ENCODE results near the gene CCNA2. TPM values are rescaled to one million over a fixed set of nuclear protein-coding genes. Genes with fewer than 3 reads are reported as not detected.
A peak's percentile ranks its signal among the peaks of the same experiment; 100 is the strongest.

CCNA2 gene
- total and polyA plus RNA-seq, 4 donors: 1.4 to 8.8 (median 1.8) TPM

DNA sequence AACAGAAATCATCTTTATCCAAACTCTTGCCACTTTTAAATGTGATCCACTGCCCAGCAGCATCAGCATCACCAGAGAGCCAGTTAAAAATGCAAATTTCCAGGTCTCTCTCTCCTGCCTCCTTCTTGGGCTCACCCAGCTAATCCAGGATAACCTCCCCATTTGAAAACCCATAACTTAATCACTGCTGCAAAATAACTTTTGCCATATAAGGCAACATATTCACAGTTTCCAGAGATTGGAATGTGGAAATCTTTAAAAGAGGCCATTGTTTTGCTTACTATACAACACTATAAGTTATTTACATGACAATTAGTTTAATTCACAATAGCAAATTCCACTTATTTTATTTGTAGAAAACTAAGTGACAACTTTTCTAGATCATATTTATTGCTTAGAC, 27.4 kb downstream of the CCNA2 start:
- Histone ChIP-seq H3K9me3 (ENCODE audit: control insufficient read depth in 4 of 4, insufficient read depth in 3 of 4, low read length in 3 of 4) (no peaks in the 10 kb centered on the region), H3K9ac (ENCODE audit: insufficient read depth in 1 of 2, low read length in 2 of 2) (peak overlapping the region in 1 of 2 donors; percentile 3), H3K27ac (ENCODE audit: low read depth in 1 of 2, low read length in 1 of 2) (no peak overlapping the region), H3K36me3 (ENCODE audit: control insufficient read depth in 4 of 4, insufficient read depth in 4 of 4, low read length in 4 of 4) (no peaks in the 10 kb centered on the region), H3K27me3 (ENCODE audit: control insufficient read depth in 3 of 3, insufficient read depth in 3 of 3, low read length in 2 of 3) (no peaks in the 10 kb centered on the region), H3K4me1 (ENCODE audit: control insufficient read depth in 5 of 5, insufficient read depth in 5 of 5, low read length in 5 of 5) (peaks cover 0 to 16% (median 0%) of the 10 kb centered on the region in 5 donors), H3K4me3 (no peak overlapping the region)
- TF ChIP-seq, protein P1, sequence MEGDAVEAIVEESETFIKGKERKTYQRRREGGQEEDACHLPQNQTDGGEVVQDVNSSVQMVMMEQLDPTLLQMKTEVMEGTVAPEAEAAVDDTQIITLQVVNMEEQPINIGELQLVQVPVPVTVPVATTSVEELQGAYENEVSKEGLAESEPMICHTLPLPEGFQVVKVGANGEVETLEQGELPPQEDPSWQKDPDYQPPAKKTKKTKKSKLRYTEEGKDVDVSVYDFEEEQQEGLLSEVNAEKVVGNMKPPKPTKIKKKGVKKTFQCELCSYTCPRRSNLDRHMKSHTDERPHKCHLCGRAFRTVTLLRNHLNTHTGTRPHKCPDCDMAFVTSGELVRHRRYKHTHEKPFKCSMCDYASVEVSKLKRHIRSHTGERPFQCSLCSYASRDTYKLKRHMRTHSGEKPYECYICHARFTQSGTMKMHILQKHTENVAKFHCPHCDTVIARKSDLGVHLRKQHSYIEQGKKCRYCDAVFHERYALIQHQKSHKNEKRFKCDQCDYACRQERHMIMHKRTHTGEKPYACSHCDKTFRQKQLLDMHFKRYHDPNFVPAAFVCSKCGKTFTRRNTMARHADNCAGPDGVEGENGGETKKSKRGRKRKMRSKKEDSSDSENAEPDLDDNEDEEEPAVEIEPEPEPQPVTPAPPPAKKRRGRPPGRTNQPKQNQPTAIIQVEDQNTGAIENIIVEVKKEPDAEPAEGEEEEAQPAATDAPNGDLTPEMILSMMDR (IDR thresholded peaks at IDR 0.05; ENCODE audit: control extremely low read depth, extremely low read depth): no peak
- no peak for DNase-seq
- no peak for ATAC-seq (ENCODE audit: insufficient read depth, low FRiP score)

DNA sequence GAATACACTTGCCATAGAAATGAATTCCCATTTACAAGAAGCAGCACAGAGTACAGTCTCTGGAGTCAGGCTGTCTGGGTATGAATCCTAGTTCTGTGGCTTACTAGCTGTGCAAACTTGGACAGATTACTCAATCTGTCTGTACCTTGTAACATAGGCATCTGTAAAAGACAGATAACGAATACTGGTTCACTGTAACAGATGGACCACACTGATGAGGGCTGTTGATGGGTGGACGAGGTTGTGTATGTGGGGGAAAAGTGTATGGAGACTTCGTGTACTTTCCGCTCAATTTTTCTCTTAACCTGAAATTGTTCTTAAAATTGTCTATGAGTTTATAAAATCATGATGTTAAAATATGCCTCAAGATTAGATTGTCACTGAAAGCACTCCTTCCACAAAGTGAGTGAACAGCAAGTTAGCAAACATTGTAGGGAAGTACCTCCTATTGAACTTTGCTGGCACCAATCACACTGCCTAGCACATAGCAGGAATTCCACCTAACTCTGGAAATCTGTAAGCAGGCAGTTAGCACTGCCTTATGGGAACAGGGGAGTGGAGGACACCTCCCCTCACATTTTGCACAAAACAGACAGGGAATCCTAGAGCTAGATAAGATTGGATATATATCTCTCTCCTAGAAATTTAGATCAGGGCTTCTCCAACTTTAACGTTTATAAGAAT, 29.0 kb downstream of the CCNA2 start:
- Histone ChIP-seq H3K9me3 (ENCODE audit: control insufficient read depth in 4 of 4, insufficient read depth in 3 of 4, low read length in 3 of 4) (no peaks in the 10 kb centered on the region), H3K4me3 (no peak overlapping the region), H3K4me1 (ENCODE audit: control insufficient read depth in 5 of 5, insufficient read depth in 5 of 5, low read length in 5 of 5) (peaks cover 0 to 11% (median 0%) of the 10 kb centered on the region in 5 donors), H3K27ac (ENCODE audit: low read depth in 1 of 2, low read length in 1 of 2) (no peak overlapping the region), H3K27me3 (ENCODE audit: control insufficient read depth in 3 of 3, insufficient read depth in 3 of 3, low read length in 2 of 3) (no peaks in the 10 kb centered on the region), H3K36me3 (ENCODE audit: control insufficient read depth in 4 of 4, insufficient read depth in 4 of 4, low read length in 4 of 4) (no peaks in the 10 kb centered on the region), H3K9ac (ENCODE audit: insufficient read depth in 1 of 2, low read length in 2 of 2) (no peak overlapping the region)
- TF ChIP-seq, protein P1 (IDR thresholded peaks at IDR 0.05; ENCODE audit: control extremely low read depth, extremely low read depth): no peak
- peak in 2 of 3 donors; percentile 26 to 58 for DNase-seq
- WGBS, 2 donors: 62 to 79% methylated on average over 5 of the region's 5 CpGs
- no peak for ATAC-seq (ENCODE audit: insufficient read depth, low FRiP score)

DNA sequence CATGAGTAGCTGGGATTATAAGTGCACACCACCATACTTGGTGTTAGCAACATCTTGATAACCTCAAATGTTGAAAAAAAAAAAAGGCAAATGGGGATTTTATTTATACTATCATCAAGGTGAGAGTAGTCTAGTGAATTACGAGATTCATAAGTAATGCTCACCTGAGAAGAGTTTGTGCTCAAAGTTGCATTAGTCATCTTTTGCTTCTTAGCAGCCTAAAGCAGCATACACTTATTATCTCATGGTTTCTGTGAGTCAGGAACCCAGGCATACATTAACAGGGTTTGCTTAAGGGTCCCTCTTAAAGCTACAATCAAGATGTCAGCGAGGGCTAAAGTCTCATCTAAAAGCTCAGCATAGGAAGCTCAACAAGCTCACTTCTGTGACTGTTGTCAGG, 30.7 kb downstream of the CCNA2 start:
- TF ChIP-seq, protein P1 (IDR thresholded peaks at IDR 0.05; ENCODE audit: control extremely low read depth, extremely low read depth): no peak
- Histone ChIP-seq H3K9ac (ENCODE audit: insufficient read depth in 1 of 2, low read length in 2 of 2) (no peak overlapping the region), H3K36me3 (ENCODE audit: control insufficient read depth in 4 of 4, insufficient read depth in 4 of 4, low read length in 4 of 4) (no peaks in the 10 kb centered on the region), H3K4me3 (no peak overlapping the region), H3K4me1 (ENCODE audit: control insufficient read depth in 5 of 5, insufficient read depth in 5 of 5, low read length in 5 of 5) (peaks cover 0 to 11% (median 0%) of the 10 kb centered on the region in 5 donors), H3K27me3 (ENCODE audit: control insufficient read depth in 3 of 3, insufficient read depth in 3 of 3, low read length in 2 of 3) (no peaks in the 10 kb centered on the region), H3K27ac (ENCODE audit: low read depth in 1 of 2, low read length in 1 of 2) (no peak overlapping the region), H3K9me3 (ENCODE audit: control insufficient read depth in 4 of 4, insufficient read depth in 3 of 4, low read length in 3 of 4) (no peaks in the 10 kb centered on the region)
- WGBS, 2 donors: 91 to 96% methylated on average over 2 of the region's 2 CpGs
- ATAC-seq (ENCODE audit: insufficient read depth, low FRiP score) (no peak), DNase-seq (no peak)

DNA sequence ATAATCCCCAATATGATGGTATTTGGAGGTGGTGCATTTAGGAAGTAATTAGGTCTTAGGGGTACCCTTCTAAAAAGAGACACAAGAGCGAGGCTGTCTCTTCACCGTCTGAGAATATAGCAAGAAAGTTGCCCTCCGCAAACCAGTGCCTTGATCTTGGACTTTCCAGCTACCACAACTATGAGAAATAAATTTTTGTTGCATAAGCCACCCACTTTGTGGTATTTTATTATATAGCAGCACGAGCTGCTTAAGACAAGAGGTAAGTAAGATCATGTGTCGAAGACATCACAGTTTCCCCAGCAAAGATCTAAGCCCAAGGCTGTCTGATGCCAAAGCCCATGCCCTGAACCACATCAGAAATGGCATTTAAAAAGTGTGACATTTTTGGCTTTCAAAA, 32.2 kb downstream of the CCNA2 start:
- Histone ChIP-seq H3K9me3 (ENCODE audit: control insufficient read depth in 4 of 4, insufficient read depth in 3 of 4, low read length in 3 of 4) (no peaks in the 10 kb centered on the region), H3K9ac (ENCODE audit: insufficient read depth in 1 of 2, low read length in 2 of 2) (no peak overlapping the region), H3K27me3 (ENCODE audit: control insufficient read depth in 3 of 3, insufficient read depth in 3 of 3, low read length in 2 of 3) (no peaks in the 10 kb centered on the region), H3K4me3 (no peak overlapping the region), H3K27ac (ENCODE audit: low read depth in 1 of 2, low read length in 1 of 2) (no peak overlapping the region), H3K4me1 (ENCODE audit: control insufficient read depth in 5 of 5, insufficient read depth in 5 of 5, low read length in 5 of 5) (peaks cover 0 to 11% (median 0%) of the 10 kb centered on the region in 5 donors), H3K36me3 (ENCODE audit: control insufficient read depth in 4 of 4, insufficient read depth in 4 of 4, low read length in 4 of 4) (no peaks in the 10 kb centered on the region)
- WGBS, 2 donors: 88 to 92% methylated on average over 5 of the region's 5 CpGs
- TF ChIP-seq, protein P1 (IDR thresholded peaks at IDR 0.05; ENCODE audit: control extremely low read depth, extremely low read depth): no peak
- no peak for ATAC-seq (ENCODE audit: insufficient read depth, low FRiP score)
- no peak for DNase-seq
